NCI-H524 (cell line): Measurements from ENCODE around the gene WDR13.
"Not testable (repeated sequence)": the region's sequence is repeated elsewhere in the genome, so short reads cannot be mapped to it uniquely, and the experiment has no call there.

ENCODE experiments used
- DNase-seq, 2 experiments: peaks; one replicate each; lab custom pipeline; 2025; lab: John Stamatoyannopoulos, UW

The WDR13 gene

GRCh38 chrX:48654746-48655145, 57.5 kb downstream of the WDR13 start:
- DNase-seq, result not testable (repeated sequence)
